Activated CD8-positive, alpha-beta memory T cell treated with anti-CD3 and anti-CD28 coated beads for 48 hours (primary cell): ENCODE measurements around the gene MFSD6.
"Not testable (repeated sequence)": the region's sequence is repeated elsewhere in the genome, so short reads cannot be mapped to it uniquely, and the experiment has no call there.

Source experiments
- DNase-seq, 3 experiments: peaks; one replicate each; pipeline ENCODE4 v3.0.0-alpha.2; 2020; ENCODE audit warnings: low read depth in 2 of 3, low spot score in 2 of 3

Gene MFSD6

GRCh38 chr2:190462181-190462580, 54.0 kb downstream of the MFSD6 start:
- no peak for DNase-seq

GRCh38 chr2:190462611-190463010, 54.5 kb downstream of the MFSD6 start:
- no peak for DNase-seq

- no peak for DNase-seq
These were observed 56.9 kb downstream of the MFSD6 start for GRCh38 chr2:190465060-190465459.

GRCh38 chr2:190466819-190467446, 58.8 kb downstream of the MFSD6 start:
- no peak for DNase-seq

- no peak for DNase-seq
These were observed 59.5 kb downstream of the MFSD6 start for GRCh38 chr2:190467575-190468083.

- DNase-seq, result not testable (repeated sequence)
These were observed 60.2 kb downstream of the MFSD6 start for GRCh38 chr2:190468354-190468753.

- DNase-seq, result no peak
These were observed 60.8 kb downstream of the MFSD6 start for GRCh38 chr2:190468814-190469569.

GRCh38 chr2:190469771-190470170, 61.6 kb downstream of the MFSD6 start:
- no peak for DNase-seq

- DNase-seq, result no peak
These were observed 62.2 kb downstream of the MFSD6 start for GRCh38 chr2:190470256-190470826.

- DNase-seq, result no peak
These were observed 69.7 kb downstream of the MFSD6 start for GRCh38 chr2:190477661-190478454.

GRCh38 chr2:190478572-190479195, 70.5 kb downstream of the MFSD6 start:
- no peak for DNase-seq

- DNase-seq, result no peak
These were observed 73.2 kb downstream of the MFSD6 start for GRCh38 chr2:190481339-190481738.

GRCh38 chr2:190482451-190482850, 74.3 kb downstream of the MFSD6 start:
- DNase-seq, result no peak

GRCh38 chr2:190486037-190486623, 78.0 kb downstream of the MFSD6 start:
- no peak for DNase-seq

GRCh38 chr2:190488516-190489233, 80.5 kb downstream of the MFSD6 start:
- no peak for DNase-seq

- DNase-seq, result no peak
These were observed 81.3 kb downstream of the MFSD6 start for GRCh38 chr2:190489475-190489874.

- no peak for DNase-seq
These were observed 82.3 kb downstream of the MFSD6 start for GRCh38 chr2:190490502-190490901.

- DNase-seq, result no peak
These were observed 84.9 kb downstream of the MFSD6 start for GRCh38 chr2:190493095-190493494.

GRCh38 chr2:190494600-190495227, 86.6 kb downstream of the MFSD6 start:
- not testable (repeated sequence) for DNase-seq
